HCT116 (cell line): Measurements from ENCODE around the gene SPTY2D1. TPM values are rescaled to one million over a fixed set of nuclear protein-coding genes. Genes with fewer than 3 reads are reported as not detected.
"Not testable (repeated sequence)": the region's sequence is repeated elsewhere in the genome, so short reads cannot be mapped to it uniquely, and the experiment has no call there.

Source experiments
- ATAC-seq: fragments of 200-7000 bp; cut with Tn5 transposase; 2 replicates; pipeline ENCODE4 v1.9.1; 2020; ENCODE audit warnings: mild to moderate bottlenecking, moderate library complexity
- BruUV-seq: library from RNA; stranded (reverse); fragments of 400-500 nt; replicated peaks from 2 replicates; lab custom pipeline; 2021; lab: Mats Ljungman, UMichigan
- CTCF ChIA-PET: fragments of 300-600 bp; sonication (Branson Sonifier 250); formaldehyde crosslinking; loops from one replicate; lab custom pipeline; 2021; ENCODE audit warnings: antibody characterized with exemption; lab: Charles Lee
- POLR2A ChIA-PET: fragments of 300-600, 350-600 bp; sonication (Branson Sonifier 250); formaldehyde crosslinking; loops from one replicate; lab custom pipeline; 2021; ENCODE audit warnings: antibody characterized with exemption; lab: Charles Lee
- RAD21 ChIA-PET, 2 experiments: fragments of 300-600 bp; sonication (Branson Sonifier 250); formaldehyde crosslinking; loops; one replicate each; lab custom pipeline; 2023; ENCODE audit warnings: low total read pairs in 2 of 2; ENCODE audit not compliant: uncharacterized antibody in 2 of 2, unreplicated experiment in 2 of 2, low non-redundant PET in 1 of 2; lab: Charles Lee
- DNase-seq: peaks from one replicate; pipeline ENCODE4 v3.0.0-alpha.2; 2010; ENCODE audit warnings: low read depth, low spot score
- H2AFZ ChIP-seq: fragments of 200-600 bp; shearing (Covaris generic), sonication (generic); 2 replicates; pipeline ENCODE4 v1.6.1; 2017; ENCODE audit warnings: low read depth, mixed run types, mixed read lengths, antibody characterized with exemption, low read length; ENCODE audit not compliant: poor library complexity, severe bottlenecking
- H3K27ac ChIP-seq: 2 replicates; pipeline ENCODE4 v1.5.1; 2012; ENCODE audit warnings: low read depth, low read length
- H3K27me3 ChIP-seq: fragments of 200-600 bp; sonication (generic); 2 replicates; pipeline ENCODE4 v1.6.1; 2016; ENCODE audit warnings: mixed run types, low read length, mixed read lengths; ENCODE audit not compliant: insufficient read depth
- H3K36me3 ChIP-seq, 2 experiments: fragments of 200-500 bp in 1 of 2; fragments of 200-600 bp in 1 of 2; sonication (Bioruptor generic) in 1 of 2; sonication (generic) in 1 of 2; 2 replicates each; pipeline versions ENCODE4 v1.5.1 to v1.6.1; 2014 to 2016; ENCODE audit warnings: low read length in 2 of 2, inconsistent platforms in 1 of 2, mixed read lengths in 1 of 2, mixed run types in 1 of 2; ENCODE audit not compliant: insufficient read depth in 2 of 2, control insufficient read depth in 1 of 2
- H3K4me1 ChIP-seq, 2 experiments: fragments of 200-600 bp in 1 of 2; sonication (generic) in 1 of 2; 2 replicates each; pipeline versions ENCODE4 v1.5.1 to v1.6.1; 2012 to 2017; ENCODE audit warnings: low read length in 2 of 2, inconsistent platforms in 1 of 2, mild to moderate bottlenecking in 1 of 2, mixed read lengths in 1 of 2, mixed run types in 1 of 2, moderate library complexity in 1 of 2; ENCODE audit not compliant: insufficient read depth in 2 of 2, control insufficient read depth in 1 of 2
- H3K4me2 ChIP-seq: fragments of 200-600 bp; sonication (generic); 2 replicates; pipeline ENCODE4 v1.6.1; 2017; ENCODE audit warnings: mixed run types, low read length, mixed read lengths
- H3K4me3 ChIP-seq, 2 experiments: fragments of 200-600 bp in 1 of 2; sonication (generic) in 1 of 2; replicated peaks in 1 of 2; 2 replicates each; pipeline ENCODE4 v1.5.1; 2011 to 2016; ENCODE audit warnings: low read length in 2 of 2, control low read depth in 1 of 2, low read depth in 1 of 2, mild to moderate bottlenecking in 1 of 2, mixed read lengths in 1 of 2, mixed run types in 1 of 2
- H3K79me2 ChIP-seq: fragments of 200-600 bp; sonication (generic); 2 replicates; pipeline ENCODE4 v1.6.1; 2017; ENCODE audit warnings: mild to moderate bottlenecking, mixed run types, low read length, moderate library complexity, mixed read lengths; ENCODE audit not compliant: insufficient read depth
- H3K9ac ChIP-seq: fragments of 200-600 bp; sonication (generic); 2 replicates; pipeline ENCODE4 v1.6.1; 2016; ENCODE audit warnings: low read length, mixed read lengths
- H3K9me2 ChIP-seq: fragments of 200-600 bp; sonication (generic), shearing (Covaris generic); 2 replicates; pipeline ENCODE4 v1.6.1; 2017; ENCODE audit warnings: mixed run types, mild to moderate bottlenecking, moderate library complexity; ENCODE audit not compliant: insufficient read depth
- H3K9me3 ChIP-seq, 2 experiments: fragments of 200-500 bp in 1 of 2; fragments of 200-600 bp in 1 of 2; sonication (Bioruptor generic) in 1 of 2; sonication (generic) in 1 of 2; 2 replicates each; pipeline ENCODE4 v1.6.1; 2014 to 2017; ENCODE audit warnings: low read length in 2 of 2, mixed read lengths in 2 of 2, inconsistent platforms in 1 of 2, low read depth in 1 of 2, mild to moderate bottlenecking in 1 of 2, mixed run types in 1 of 2, moderate library complexity in 1 of 2; ENCODE audit not compliant: control insufficient read depth in 1 of 2, insufficient read depth in 1 of 2
- H4K20me1 ChIP-seq: fragments of 200-600 bp; sonication (generic), shearing (Covaris generic); 2 replicates; pipeline ENCODE4 v1.6.1; 2017; ENCODE audit warnings: mixed run types, mild to moderate bottlenecking, moderate library complexity; ENCODE audit not compliant: insufficient read depth
- ATF3 ChIP-seq: IDR thresholded peaks from 2 replicates; pipeline ENCODE4 v1.6.1; 2012
- CBX3 ChIP-seq: IDR thresholded peaks from 2 replicates; pipeline ENCODE4 v1.6.1; 2012; ENCODE audit warnings: low read depth
- CTCF ChIP-seq, 3 experiments: fragments of 200-600 bp in 1 of 3; sonication (generic) in 1 of 3; IDR thresholded peaks in 2 of 3; conservative IDR thresholded peaks in 1 of 3; 2 replicates each; pipeline ENCODE4 v1.5.1; 2012 to 2017; ENCODE audit warnings: low read depth in 2 of 3, low read length in 2 of 3, antibody characterized with exemption in 1 of 3, borderline replicate concordance in 1 of 3, control low read depth in 1 of 3, mild to moderate bottlenecking in 1 of 3, mixed read lengths in 1 of 3, mixed run types in 1 of 3, moderate library complexity in 1 of 3; ENCODE audit not compliant: insufficient read depth in 1 of 3
- ELF1 ChIP-seq: IDR thresholded peaks from 2 replicates; pipeline ENCODE4 v1.6.1; 2012; ENCODE audit warnings: low read depth, borderline replicate concordance
- MAX ChIP-seq: IDR thresholded peaks from 2 replicates; pipeline ENCODE4 v1.6.1; 2012
- POLR2AphosphoS5 ChIP-seq: IDR thresholded peaks from 2 replicates; pipeline ENCODE4 v1.6.1; 2011; ENCODE audit warnings: mild to moderate bottlenecking, low read depth, low read length, moderate library complexity
- SP1 ChIP-seq: IDR thresholded peaks from 2 replicates; pipeline ENCODE4 v1.6.1; 2012; ENCODE audit warnings: low read depth
- ZBTB33 ChIP-seq: IDR thresholded peaks from 2 replicates; pipeline ENCODE4 v1.6.1; 2011; ENCODE audit warnings: mild to moderate bottlenecking, low read length, moderate library complexity; ENCODE audit not compliant: insufficient replicate concordance; ENCODE audit errors: extremely low read depth
- intact Hi-C: fragments of 100-400 bp; cut with micrococcal nuclease; formaldehyde crosslinking; loops from 2 replicates; pipeline ENCODE4 v1.10.0; 2022
- total RNA-seq: library from RNA; stranded (reverse); gene quantifications from one replicate; pipeline ENCODE4 v1.2.1, GENCODE V29; 2021; ENCODE audit not compliant: unreplicated experiment

Gene SPTY2D1
- total RNA-seq, 1 experiment from 2014 or later = 19.7 TPM

GRCh38 chr11:18594999-18595749, 39.0 kb downstream of the SPTY2D1 start:
- no peak overlapping the region for H3K4me2 ChIP-seq
- H3K9ac ChIP-seq = no peak overlapping the region
- ATAC-seq = no peak

GRCh38 chr11:18594088-18594487, 40.1 kb downstream of the SPTY2D1 start:
- Histone ChIP-seq H3K79me2 (peaks cover 49% of the 10 kb centered on the region), H3K36me3 (peaks cover 0 to 11% of the 10 kb centered on the region in 2 experiments; a peak in 1 of 4 replicates), H3K4me1 (peaks cover 6 to 11% of the 10 kb centered on the region in 2 experiments)
- H4K20me1 ChIP-seq, H3K27ac ChIP-seq, ATAC-seq, H3K27me3 ChIP-seq, POLR2A ChIA-PET, H3K9me2 ChIP-seq, DNase-seq, H2AFZ ChIP-seq, BruUV-seq, RAD21 ChIA-PET, intact Hi-C loops, H3K9me3 ChIP-seq, H3K9ac ChIP-seq, H3K4me3 ChIP-seq, CTCF ChIA-PET, H3K4me2 ChIP-seq: not testable (repeated sequence)

More at GRCh38 chr11:18594999-18595749, 39.0 kb downstream of the SPTY2D1 start:
- TF ChIP-seq MAX = no peak
- no peak for TF ChIP-seq ELF1
- TF ChIP-seq CTCF (IDR thresholded peaks at IDR 0.05 in 2 of 3, conservative IDR thresholded peaks at IDR 0.05 in 1 of 3; ENCODE audit: borderline replicate concordance in 1 of 3, insufficient read depth in 1 of 3, low read depth in 2 of 3, low read length in 2 of 3) = no peak
- TF ChIP-seq ZBTB33 = no peak
- TF ChIP-seq POLR2AphosphoS5 = no peak
- TF ChIP-seq ATF3 = no peak
- no peak for TF ChIP-seq CBX3
- TF ChIP-seq SP1 = no peak
- Histone ChIP-seq H3K79me2 (peaks cover 38% of the 10 kb centered on the region), H3K36me3 (peaks cover 0 to 11% of the 10 kb centered on the region in 2 experiments; a peak in 1 of 4 replicates), H3K4me3 (no peak overlapping the region), H3K4me1 (peaks cover 0 to 1% of the 10 kb centered on the region in 2 experiments; a peak in 1 of 4 replicates), H3K27me3 (no peaks in the 10 kb centered on the region), H3K9me3 (no peaks in the 10 kb centered on the region), H3K27ac (no peak overlapping the region), H3K9me2 (no peaks in the 10 kb centered on the region), H4K20me1 (no peaks in the 10 kb centered on the region), H2AFZ (no peak overlapping the region)
- RAD21 ChIA-PET = no interaction called here
- POLR2A ChIA-PET = no interaction called here
- no TSS peak for BruUV-seq
- DNase-seq = no peak
- intact Hi-C loops = no loop called here
- CTCF ChIA-PET = no interaction called here
